ENCODE results near the gene RHOBTB1.
A peak's percentile ranks its signal among the peaks of the same experiment; 100 is the strongest.
"Not testable (repeated sequence)": the region's sequence is repeated elsewhere in the genome, so short reads cannot be mapped to it uniquely, and the experiment has no call there.

Gene RHOBTB1, protein sequence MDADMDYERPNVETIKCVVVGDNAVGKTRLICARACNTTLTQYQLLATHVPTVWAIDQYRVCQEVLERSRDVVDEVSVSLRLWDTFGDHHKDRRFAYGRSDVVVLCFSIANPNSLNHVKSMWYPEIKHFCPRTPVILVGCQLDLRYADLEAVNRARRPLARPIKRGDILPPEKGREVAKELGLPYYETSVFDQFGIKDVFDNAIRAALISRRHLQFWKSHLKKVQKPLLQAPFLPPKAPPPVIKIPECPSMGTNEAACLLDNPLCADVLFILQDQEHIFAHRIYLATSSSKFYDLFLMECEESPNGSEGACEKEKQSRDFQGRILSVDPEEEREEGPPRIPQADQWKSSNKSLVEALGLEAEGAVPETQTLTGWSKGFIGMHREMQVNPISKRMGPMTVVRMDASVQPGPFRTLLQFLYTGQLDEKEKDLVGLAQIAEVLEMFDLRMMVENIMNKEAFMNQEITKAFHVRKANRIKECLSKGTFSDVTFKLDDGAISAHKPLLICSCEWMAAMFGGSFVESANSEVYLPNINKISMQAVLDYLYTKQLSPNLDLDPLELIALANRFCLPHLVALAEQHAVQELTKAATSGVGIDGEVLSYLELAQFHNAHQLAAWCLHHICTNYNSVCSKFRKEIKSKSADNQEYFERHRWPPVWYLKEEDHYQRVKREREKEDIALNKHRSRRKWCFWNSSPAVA

GRCh38 chr10:60944058-60944909 lies at the start of gene RHOBTB1:
RHOBTB1 (minus strand) TSS chr10:60944185; CDS start chr10:60911542, 32,643 bp downstream.
- DNase-seq (ENCODE audit: low spot score), result peak; percentile 87

DNA sequence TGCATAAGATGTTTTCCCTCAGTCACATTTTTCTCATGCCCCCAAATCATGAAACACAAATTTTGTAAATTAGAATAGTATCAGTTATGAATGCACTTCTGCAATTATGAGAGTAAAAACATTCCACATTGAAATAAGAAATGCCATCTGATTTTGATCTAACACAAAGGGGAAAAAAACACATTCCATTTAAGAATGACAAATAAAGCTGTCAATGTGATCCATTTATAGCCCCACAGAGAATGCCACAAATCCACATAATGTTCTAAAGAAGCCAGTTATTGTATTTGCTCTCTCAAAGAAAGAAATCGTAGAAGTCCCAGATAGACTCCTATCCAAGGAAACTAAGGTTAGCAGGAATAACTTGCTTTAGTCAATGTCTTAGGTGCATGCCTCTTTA lies 48.7 kb upstream of the RHOBTB1 start:
- no peak for DNase-seq (ENCODE audit: low spot score)

- DNase-seq (ENCODE audit: low spot score), result no peak
Observed at GRCh38 chr10:60990663-60991062, 46.7 kb upstream of the RHOBTB1 start.

- DNase-seq (ENCODE audit: low spot score), result no peak
Observed at GRCh38 chr10:60989400-60989876, 45.5 kb upstream of the RHOBTB1 start.

GRCh38 chr10:60986791-60987190 lies 42.8 kb upstream of the RHOBTB1 start:
- DNase-seq (ENCODE audit: low spot score), result no peak

DNA sequence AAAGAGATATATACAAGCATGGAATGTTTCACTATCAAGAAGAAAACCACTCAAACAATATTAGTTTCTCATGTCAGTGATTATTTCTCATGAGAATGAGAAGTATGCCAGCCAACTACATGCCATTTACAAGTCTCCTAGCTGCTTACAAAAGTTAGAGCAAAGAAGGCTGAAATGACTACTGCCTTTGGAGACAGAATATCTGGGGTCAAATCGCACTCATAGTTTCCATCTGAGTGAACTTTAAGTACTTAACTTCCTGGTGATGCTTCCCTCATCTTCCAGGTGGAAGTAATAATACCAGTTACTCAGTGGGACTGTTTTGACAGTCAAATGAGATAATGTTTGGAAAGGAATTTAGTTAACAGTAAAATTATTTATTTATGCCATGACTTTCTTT lies 42.0 kb upstream of the RHOBTB1 start:
- no peak for DNase-seq (ENCODE audit: low spot score)

DNA sequence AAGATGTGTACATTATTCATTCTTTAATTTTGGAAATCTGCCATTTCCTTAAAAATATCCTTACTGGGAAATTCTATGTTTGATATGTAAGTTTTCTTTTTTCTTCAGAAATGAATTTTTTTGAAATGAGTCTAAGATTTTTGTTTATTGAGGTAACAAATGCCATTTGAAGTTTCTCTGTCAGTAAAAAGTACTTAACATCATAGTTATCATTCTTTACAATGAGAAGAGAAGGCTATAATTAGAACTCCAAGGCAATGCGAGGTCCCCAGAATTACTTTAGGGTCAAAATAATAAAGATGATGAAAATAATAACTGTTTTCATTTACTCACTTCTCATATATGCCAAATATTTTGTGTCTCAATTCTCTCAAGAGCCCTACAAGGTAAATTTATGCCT lies 37.0 kb upstream of the RHOBTB1 start:
- no peak for DNase-seq (ENCODE audit: low spot score)

- no peak for DNase-seq (ENCODE audit: low spot score)
Observed at GRCh38 chr10:60979667-60980104, 35.7 kb upstream of the RHOBTB1 start.

GRCh38 chr10:60978287-60979115 lies 34.5 kb upstream of the RHOBTB1 start:
- DNase-seq (ENCODE audit: low spot score), result peak; percentile 85

DNA sequence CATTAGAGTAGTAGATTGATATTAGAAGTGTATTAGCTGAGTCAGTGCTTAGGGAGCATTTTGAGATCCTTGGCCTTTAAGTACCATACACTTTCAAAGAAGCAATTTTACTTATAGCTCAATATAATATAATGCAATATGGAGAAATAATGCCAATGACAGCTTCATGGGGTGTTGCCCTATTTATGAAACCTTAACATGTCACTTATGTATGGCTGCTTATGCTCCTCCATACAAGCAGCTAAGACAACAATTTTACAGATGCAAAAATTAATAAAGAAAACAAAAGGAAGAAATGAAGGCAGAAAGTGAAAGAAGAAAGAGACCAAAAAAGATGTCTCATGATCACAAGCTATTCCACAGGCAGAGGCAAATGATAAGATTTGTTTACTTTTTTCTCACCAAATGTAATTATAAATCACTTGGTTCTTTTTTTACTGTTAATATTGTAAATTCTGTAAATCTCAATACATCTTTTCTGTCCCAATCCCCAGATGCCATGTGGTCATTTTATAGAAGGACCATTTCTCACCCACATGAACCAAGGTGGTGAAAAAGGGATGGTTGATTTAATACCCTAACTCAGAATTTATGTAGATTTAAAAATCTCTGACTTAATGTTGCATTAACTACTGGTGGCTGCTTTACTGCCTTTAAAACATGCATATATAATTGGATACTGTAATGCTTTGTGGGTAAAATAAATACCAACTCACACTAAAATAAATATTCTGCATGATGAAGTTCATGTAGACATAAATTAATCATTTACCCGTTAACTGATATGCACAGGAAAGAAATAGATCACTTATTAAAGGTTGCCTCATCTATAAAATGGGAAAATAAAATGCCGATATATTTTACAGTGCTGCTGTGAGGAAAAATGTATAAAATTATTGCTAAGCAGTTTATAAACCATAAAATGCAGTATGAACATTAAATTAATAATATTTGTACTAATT lies 33.5 kb upstream of the RHOBTB1 start:
- DNase-seq (ENCODE audit: low spot score), result no peak

GRCh38 chr10:60976687-60977086 lies 32.7 kb upstream of the RHOBTB1 start:
- DNase-seq (ENCODE audit: low spot score), result no peak

- no peak for DNase-seq (ENCODE audit: low spot score)
Observed at GRCh38 chr10:60975716-60976115, 31.7 kb upstream of the RHOBTB1 start.

GRCh38 chr10:60974463-60975149 lies 30.6 kb upstream of the RHOBTB1 start:
- DNase-seq (ENCODE audit: low spot score), result no peak

- DNase-seq (ENCODE audit: low spot score), result no peak
Observed at GRCh38 chr10:60973086-60973485, 29.1 kb upstream of the RHOBTB1 start.

DNA sequence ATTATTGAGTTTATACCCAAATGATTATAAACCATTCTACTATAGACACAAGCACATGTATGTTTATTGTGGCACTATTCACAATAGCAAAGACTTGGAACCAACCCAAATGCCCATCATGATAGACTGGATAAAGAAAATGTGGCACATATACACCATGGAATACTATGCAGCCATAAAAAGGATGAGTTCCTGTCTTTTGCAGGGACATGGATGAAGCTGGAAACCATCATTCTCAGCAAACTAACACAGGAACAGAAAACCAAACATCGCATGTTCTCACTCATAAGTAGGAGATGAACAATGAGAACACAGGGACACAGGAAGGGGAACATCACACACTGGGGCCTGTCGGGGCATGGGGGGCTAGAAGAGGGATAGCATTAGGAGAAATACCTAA lies 28.2 kb upstream of the RHOBTB1 start:
- DNase-seq (ENCODE audit: low spot score), result not testable (repeated sequence)

DNA sequence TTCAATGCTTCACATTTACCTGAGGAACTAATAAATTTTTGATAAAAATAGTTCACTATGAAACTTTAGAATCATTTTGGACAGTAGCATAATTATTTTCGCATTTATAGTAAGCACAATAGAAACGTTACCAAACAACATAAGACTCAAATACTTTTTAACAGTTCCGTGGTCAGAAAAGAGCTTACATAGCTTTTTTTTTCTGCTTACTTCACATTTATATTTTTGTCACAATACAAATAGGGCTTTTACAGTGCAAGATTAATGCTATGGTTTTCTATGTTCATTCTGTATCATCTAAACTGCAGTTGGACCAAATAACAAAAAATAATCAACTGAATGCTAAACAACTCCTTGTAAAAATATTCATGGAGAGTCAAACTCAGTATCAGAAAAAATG lies 26.5 kb upstream of the RHOBTB1 start:
- no peak for DNase-seq (ENCODE audit: low spot score)

DNA sequence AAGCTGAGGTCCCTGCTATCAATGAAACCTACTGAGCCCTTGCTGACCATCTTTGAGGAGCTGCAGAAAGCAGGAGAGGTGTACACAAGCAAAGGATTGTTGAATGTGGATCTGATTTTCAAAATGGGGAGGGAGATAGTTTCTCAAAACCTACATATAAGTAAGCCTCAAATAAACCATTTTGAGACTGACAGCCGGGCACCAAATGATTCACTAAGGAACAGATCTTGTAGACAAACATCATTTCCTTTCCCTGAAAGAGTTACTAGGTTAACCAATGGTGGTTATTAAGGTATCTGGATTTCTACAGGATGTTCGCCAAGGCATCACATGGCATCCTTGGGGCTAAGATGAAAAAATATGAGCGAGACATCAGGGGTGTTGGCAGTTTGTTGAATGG lies 24.5 kb upstream of the RHOBTB1 start:
- DNase-seq (ENCODE audit: low spot score), result no peak

DNA sequence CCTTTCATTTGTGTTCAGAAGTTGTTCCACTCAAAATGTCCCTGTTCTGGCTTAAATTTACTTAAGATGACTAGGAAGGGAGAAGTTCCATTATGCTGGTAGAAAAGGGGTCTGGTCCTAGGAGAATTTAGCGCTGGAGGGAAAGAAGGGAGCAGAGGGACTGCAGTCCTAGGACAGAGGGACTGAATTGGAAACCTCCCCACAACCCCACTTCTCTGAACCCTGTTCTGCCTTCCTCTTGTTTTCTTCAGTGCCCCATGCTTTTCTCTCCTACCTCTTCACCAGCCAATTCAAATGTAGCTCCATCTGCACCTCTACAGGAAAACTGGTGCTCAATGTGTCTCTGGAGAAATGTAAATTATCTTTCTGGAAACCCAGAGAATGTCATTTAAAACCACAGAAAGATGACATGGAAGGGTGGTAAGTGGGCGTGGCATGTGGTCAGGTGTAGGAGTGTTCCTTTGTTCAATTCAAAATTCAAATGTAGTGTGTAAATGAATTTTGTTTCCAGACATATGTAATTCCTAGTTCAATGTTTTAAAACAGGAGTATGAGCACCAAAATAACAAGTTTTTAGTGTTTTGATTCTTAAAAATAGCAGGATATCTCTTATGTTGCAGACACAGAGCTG lies 24.0 kb upstream of the RHOBTB1 start:
- DNase-seq (ENCODE audit: low spot score), result no peak

GRCh38 chr10:60967260-60967659 lies 23.3 kb upstream of the RHOBTB1 start:
- no peak for DNase-seq (ENCODE audit: low spot score)

Measured in globus pallidus (tissue), 1 donor.